HUDEP-2 (cell line): Measurements from ENCODE around the gene DNASE1L2.

Experiments
- DNase-seq, 76 experiments: peaks; one replicate each; lab custom pipeline; 2025; ENCODE audit not compliant: unreplicated experiment in 76 of 76; lab: John Stamatoyannopoulos, UW

DNASE1L2 gene

DNA sequence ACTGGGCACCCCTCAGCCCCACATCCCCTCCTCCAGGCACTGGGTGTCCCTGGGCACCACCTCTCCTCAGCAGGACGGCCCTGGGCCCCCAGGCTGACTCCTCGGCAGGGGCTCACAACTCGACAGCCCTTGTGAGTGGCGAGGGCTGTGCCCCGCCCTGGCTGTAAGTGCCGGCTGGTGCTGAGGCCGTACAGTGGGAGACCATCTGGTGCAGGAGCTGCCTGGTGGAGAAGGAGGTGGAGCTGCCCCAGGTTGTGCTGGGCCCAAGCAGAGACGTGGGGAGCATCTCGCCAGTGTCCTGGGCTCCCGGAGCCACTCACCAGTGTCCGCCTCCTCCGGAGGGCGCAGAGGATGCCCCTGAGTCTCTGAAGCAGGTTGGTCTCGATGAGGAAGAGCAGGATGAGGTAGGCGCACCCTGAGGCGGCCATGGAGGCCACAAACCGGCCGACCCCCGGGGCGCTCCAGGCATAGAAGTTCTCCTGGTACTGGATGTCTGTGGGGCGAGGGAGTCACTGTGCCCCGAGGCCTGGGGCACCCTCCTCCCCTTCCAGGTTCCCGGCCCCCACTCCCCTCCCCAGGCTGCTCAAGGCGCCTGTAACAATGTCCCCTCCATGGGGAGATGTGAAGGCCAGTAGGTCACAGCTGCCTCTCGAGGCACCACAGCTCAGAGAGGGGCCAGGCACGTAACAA lies 46.8 kb downstream of the DNASE1L2 start:
- DNase-seq: no peak

GRCh38 chr16:2284001-2284770 lies 47.9 kb downstream of the DNASE1L2 start:
- peak in 3 of 76 experiments; percentile 17 to 55 (median 36) for DNase-seq

- DNase-seq: no peak
Observed at GRCh38 chr16:2284797-2285576, 48.7 kb downstream of the DNASE1L2 start.

DNA sequence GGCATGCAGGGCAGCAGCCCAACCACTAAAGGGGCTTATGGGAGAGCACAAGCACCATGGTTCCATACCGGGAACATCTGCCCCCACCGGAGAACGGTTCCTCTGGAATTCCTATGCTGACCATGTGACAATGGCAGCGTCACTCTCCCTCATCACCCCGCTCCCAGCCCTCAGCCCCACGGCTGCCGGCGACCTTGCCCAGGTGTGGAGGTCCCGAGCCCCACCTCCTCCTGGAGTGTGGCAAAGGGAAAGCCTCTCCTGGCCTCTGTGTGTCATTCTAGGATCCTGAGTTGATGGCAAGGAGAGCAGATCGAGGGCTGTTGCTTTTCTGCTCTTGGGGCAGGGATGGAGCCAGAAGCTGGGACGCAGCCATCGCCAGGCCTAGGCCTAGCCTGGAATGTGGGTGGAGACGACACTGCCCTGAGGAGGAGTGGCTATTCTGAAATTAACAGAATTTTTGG lies 49.5 kb downstream of the DNASE1L2 start:
- no peak for DNase-seq

DNA sequence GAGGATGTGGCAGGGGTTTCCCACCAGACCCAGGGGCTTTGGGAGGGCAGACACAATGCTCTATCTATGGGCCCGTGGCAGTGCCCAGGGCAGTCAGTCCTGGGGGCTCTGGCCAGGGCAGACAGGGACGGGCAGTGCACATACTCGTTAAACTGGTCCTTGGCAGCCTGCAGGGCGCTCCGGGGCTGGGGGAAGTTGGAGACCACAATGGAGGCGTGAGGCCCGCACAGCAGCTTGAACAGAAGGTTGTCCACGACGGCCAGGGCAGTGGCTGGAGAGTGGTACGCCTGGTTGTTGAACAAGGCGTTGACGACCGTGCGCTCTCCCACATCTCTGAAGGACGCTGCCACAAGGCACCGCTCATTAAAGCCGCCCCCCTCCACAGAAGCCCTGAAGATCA lies 50.3 kb downstream of the DNASE1L2 start:
- DNase-seq: no peak

GRCh38 chr16:2287916-2288547 lies 51.8 kb downstream of the DNASE1L2 start:
- no peak for DNase-seq
